CD14-positive monocyte (primary cell): ENCODE data around the gene ACOT7. TPM values are rescaled to one million over a fixed set of nuclear protein-coding genes. Genes with fewer than 3 reads are reported as not detected.

Experiments used
- DNase-seq, 3 donors: peaks; one replicate each; pipeline ENCODE4 v3.0.0-alpha.2; 2011 to 2022
- H2AFZ ChIP-seq: 2 replicates; pipeline ENCODE4 v1.6.0; 2012; ENCODE audit warnings: mild to moderate bottlenecking, low read depth, low read length, inconsistent platforms; ENCODE audit not compliant: insufficient read depth, poor library complexity, severe bottlenecking
- H3K27ac ChIP-seq, 2 donors: 1 replicate in 1 of 2; 2 replicates in 1 of 2; pipeline ENCODE4 v1.5.1; 2012 to 2013; ENCODE audit warnings: low read length in 2 of 2, control low read depth in 1 of 2, inconsistent platforms in 1 of 2, low read depth in 1 of 2, mild to moderate bottlenecking in 1 of 2
- H3K27me3 ChIP-seq, 2 donors: one replicate each; pipeline versions ENCODE4 v1.6.0 to v1.6.1; 2011 to 2013; ENCODE audit warnings: low read length in 2 of 2; ENCODE audit not compliant: control insufficient read depth in 2 of 2, insufficient read depth in 2 of 2
- H3K36me3 ChIP-seq, 2 donors: replicated peaks in 1 of 2; 1 replicate in 1 of 2; 2 replicates in 1 of 2; pipeline versions ENCODE4 v1.5.1 to v1.6.1; 2012 to 2013; ENCODE audit warnings: low read length in 2 of 2, control low read depth in 1 of 2, inconsistent platforms in 1 of 2, mild to moderate bottlenecking in 1 of 2; ENCODE audit not compliant: insufficient read depth in 2 of 2, control insufficient read depth in 1 of 2
- H3K4me1 ChIP-seq, 2 donors: 1 replicate in 1 of 2; 2 replicates in 1 of 2; pipeline versions ENCODE4 v1.5.1 to v1.6.1; 2012 to 2013; ENCODE audit warnings: low read length in 2 of 2, control low read depth in 1 of 2, inconsistent platforms in 1 of 2, mild to moderate bottlenecking in 1 of 2, moderate library complexity in 1 of 2; ENCODE audit not compliant: insufficient read depth in 2 of 2, control insufficient read depth in 1 of 2
- H3K4me2 ChIP-seq: replicated peaks from 2 replicates; pipeline ENCODE3; 2012; ENCODE audit warnings: low read length, moderate library complexity, mild to moderate bottlenecking; ENCODE audit not compliant: poor library complexity, severe bottlenecking; ENCODE audit errors: extremely low read depth
- H3K4me3 ChIP-seq, 3 experiments: fragments of 200-600 bp in 1 of 3; sonication (generic) in 1 of 3; replicated peaks in 1 of 3; 1 replicate in 2 of 3; 2 replicates in 1 of 3; pipeline ENCODE4 v1.5.1; 2011 to 2013; ENCODE audit warnings: low read length in 3 of 3, mild to moderate bottlenecking in 3 of 3, control low read depth in 2 of 3, low read depth in 2 of 3, inconsistent platforms in 1 of 3, moderate library complexity in 1 of 3
- H3K79me2 ChIP-seq: 2 replicates; pipeline ENCODE4 v1.6.0; 2012; ENCODE audit warnings: mild to moderate bottlenecking, control low read depth, inconsistent platforms, low read length, moderate library complexity; ENCODE audit not compliant: insufficient read depth
- H3K9ac ChIP-seq: 2 replicates; pipeline ENCODE4 v1.6.0; 2017; ENCODE audit warnings: low read length, mild to moderate bottlenecking; ENCODE audit not compliant: insufficient read depth, poor library complexity, severe bottlenecking
- H3K9me3 ChIP-seq, 2 donors: replicated peaks in 1 of 2; 1 replicate in 1 of 2; 2 replicates in 1 of 2; pipeline versions ENCODE4 v1.5.1 to v1.6.1; 2012 to 2013; ENCODE audit warnings: low read length in 2 of 2, control low read depth in 1 of 2; ENCODE audit not compliant: control insufficient read depth in 1 of 2, insufficient read depth in 1 of 2
- H4K20me1 ChIP-seq: 2 replicates; pipeline ENCODE4 v1.6.0; 2012; ENCODE audit warnings: mild to moderate bottlenecking, low read length, control low read depth, moderate library complexity; ENCODE audit not compliant: insufficient read depth
- H3K27ac Mint-ChIP-seq, 7 donors: one replicate each; pipeline ENCODE4 v1.8.0; 2020; ENCODE audit warnings: mild to moderate bottlenecking in 7 of 7, mixed read lengths in 7 of 7, moderate library complexity in 6 of 7, inconsistent platforms in 2 of 7
- H3K27me3 Mint-ChIP-seq, 3 donors: one replicate each; pipeline ENCODE4 v1.8.0; 2021 to 2022; ENCODE audit warnings: low read depth in 3 of 3, mild to moderate bottlenecking in 3 of 3, mixed read lengths in 3 of 3, moderate library complexity in 3 of 3, inconsistent platforms in 1 of 3
- H3K36me3 Mint-ChIP-seq, 2 donors: one replicate each; pipeline ENCODE4 v1.8.0; 2020; ENCODE audit warnings: mixed read lengths in 2 of 2, inconsistent platforms in 1 of 2, mild to moderate bottlenecking in 1 of 2
- H3K4me1 Mint-ChIP-seq: one replicate; pipeline ENCODE4 v1.8.0; 2020; ENCODE audit warnings: mild to moderate bottlenecking, mixed read lengths
- H3K4me3 Mint-ChIP-seq, 2 donors: one replicate each; pipeline ENCODE4 v1.8.0; 2020; ENCODE audit warnings: mild to moderate bottlenecking in 2 of 2, mixed read lengths in 2 of 2, moderate library complexity in 1 of 2
- H3K9me3 Mint-ChIP-seq, 7 donors: one replicate each; pipeline ENCODE4 v1.8.0; 2020 to 2022; ENCODE audit warnings: mixed read lengths in 7 of 7, mild to moderate bottlenecking in 6 of 7, moderate library complexity in 6 of 7, inconsistent platforms in 2 of 7
- CTCF ChIP-seq: fragments of 200-600 bp; IDR thresholded peaks from one replicate; pipeline ENCODE4 v1.8.0; 2022; ENCODE audit warnings: antibody characterized with exemption, mild to moderate bottlenecking
- WGBS: methylation state at CpG from one replicate; pipeline ENCODE4 v1.1.5; 2013; ENCODE audit warnings: missing lambda C conversion rate; ENCODE audit not compliant: insufficient coverage; 5-methylcytosine and 5-hydroxymethylcytosine counted together
- intact Hi-C, 2 donors: fragments of 100-400 bp; cut with micrococcal nuclease; formaldehyde crosslinking; loops; one replicate each; pipeline versions ENCODE4 v1.15.0 to v1.15.1; 2023
- polyA plus RNA-seq, 3 donors: library from polyadenylated mRNA; depleted of rRNA in 1 of 3; unstranded in 2 of 3; stranded (reverse) in 1 of 3; fragments of 300-500 nt in 2 of 3; fragments of >200 nt in 1 of 3; fragmentation: Illumina TruSeq in 2 of 3; gene quantifications; 1 replicate in 2 of 3; 2 replicates in 1 of 3; pipeline ENCODE4 v1.2.3, GENCODE V29; 2012 to 2021

The ACOT7 gene
- polyA plus RNA-seq, 3 donors, result 0.63 to 4.3 (median 1.4) TPM

GRCh38 chr1:6336776-6337622 lies 56.6 kb downstream of the ACOT7 start:
- no peaks in the 10 kb centered on the region for H3K4me1 ChIP-seq
- Mint-ChIP-seq H3K27me3 (peaks cover 0 to 3% (median 0%) of the 10 kb centered on the region in 3 donors), H3K4me1 (no peaks in the 10 kb centered on the region), H3K9me3 (peaks cover 0 to 1% (median 0%) of the 10 kb centered on the region in 7 donors), H3K27ac (no peak overlapping the region), H3K36me3 (peaks cover 0 to 3% of the 10 kb centered on the region in 2 donors), H3K4me3 (no peak overlapping the region)
- no peak overlapping the region for H3K4me3 ChIP-seq
- no peak overlapping the region for H3K9ac ChIP-seq
- 92% methylated on average over 19 of the region's 22 CpGs for WGBS
- no peak overlapping the region for H3K27ac ChIP-seq
- no peaks in the 10 kb centered on the region for H4K20me1 ChIP-seq
- no peak for DNase-seq
- no peaks in the 10 kb centered on the region for H3K9me3 ChIP-seq
- intact Hi-C loops, result no loop called here
- no peak overlapping the region for H2AFZ ChIP-seq
- no peak for TF ChIP-seq CTCF
- H3K27me3 ChIP-seq, result no peaks in the 10 kb centered on the region
- H3K79me2 ChIP-seq, result no peaks in the 10 kb centered on the region
- no peaks in the 10 kb centered on the region for H3K36me3 ChIP-seq
- no peak overlapping the region for H3K4me2 ChIP-seq

GRCh38 chr1:6334261-6334993 lies 59.1 kb downstream of the ACOT7 start:
- Histone ChIP-seq H3K9me3 (no peaks in the 10 kb centered on the region), H3K9ac (no peak overlapping the region), H3K4me3 (no peak overlapping the region), H3K36me3 (no peaks in the 10 kb centered on the region), H2AFZ (no peak overlapping the region), H3K4me2 (no peak overlapping the region), H4K20me1 (no peaks in the 10 kb centered on the region), H3K27me3 (no peaks in the 10 kb centered on the region), H3K27ac (no peak overlapping the region), H3K79me2 (no peaks in the 10 kb centered on the region), H3K4me1 (no peaks in the 10 kb centered on the region)
- H3K27me3 Mint-ChIP-seq, result peaks cover 0 to 1% (median 0%) of the 10 kb centered on the region in 3 donors
- no peaks in the 10 kb centered on the region for H3K9me3 Mint-ChIP-seq
- WGBS, result 93% methylated on average over 13 of the region's 14 CpGs
- no peak for DNase-seq
- peaks cover 0 to 9% of the 10 kb centered on the region in 2 donors for H3K36me3 Mint-ChIP-seq
- H3K4me1 Mint-ChIP-seq, result no peaks in the 10 kb centered on the region
- H3K27ac Mint-ChIP-seq, result no peak overlapping the region
- no peak for TF ChIP-seq CTCF
- intact Hi-C loops, result no loop called here
- H3K4me3 Mint-ChIP-seq, result no peak overlapping the region
